Mammary epithelial cell (primary cell): Measurements from ENCODE around the gene UBE2G1.

Experiments used
- EZH2 ChIP-seq: IDR thresholded peaks from 2 replicates; pipeline ENCODE4 v1.6.1; 2012; ENCODE audit warnings: low read length, inconsistent platforms, borderline replicate concordance
- TF ChIP-seq, protein P1 (sequence below), 2 donors: IDR thresholded peaks in 1 of 2; conservative IDR thresholded peaks in 1 of 2; 2 replicates each; pipeline ENCODE4 v1.5.1; 2011 to 2012; ENCODE audit warnings: inconsistent platforms in 2 of 2, low read length in 2 of 2, mild to moderate bottlenecking in 2 of 2, control low read depth in 1 of 2, low read depth in 1 of 2; ENCODE audit not compliant: insufficient read depth in 1 of 2; ENCODE audit errors: extremely low read depth in 1 of 2

DNA sequence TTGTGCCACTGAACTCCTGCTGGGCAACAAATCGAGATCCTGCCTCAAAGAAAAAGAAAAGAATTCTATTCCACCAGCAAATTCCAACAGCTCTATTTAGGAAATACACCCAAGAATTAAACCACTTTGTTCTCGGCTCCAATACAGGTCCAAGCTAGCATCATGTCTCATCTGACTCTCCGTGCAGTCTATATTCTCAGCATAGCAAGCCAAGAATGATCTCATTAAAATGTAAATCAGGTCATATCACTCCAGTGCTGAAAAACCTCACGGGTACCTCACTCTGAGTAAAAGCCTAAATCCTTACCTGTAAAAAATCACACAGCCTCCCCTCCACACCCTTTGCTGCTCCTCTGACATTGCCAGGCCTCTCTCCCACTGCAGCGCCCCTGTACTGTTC lies 23.9 kb downstream of the UBE2G1 start:
- TF ChIP-seq, protein P1, sequence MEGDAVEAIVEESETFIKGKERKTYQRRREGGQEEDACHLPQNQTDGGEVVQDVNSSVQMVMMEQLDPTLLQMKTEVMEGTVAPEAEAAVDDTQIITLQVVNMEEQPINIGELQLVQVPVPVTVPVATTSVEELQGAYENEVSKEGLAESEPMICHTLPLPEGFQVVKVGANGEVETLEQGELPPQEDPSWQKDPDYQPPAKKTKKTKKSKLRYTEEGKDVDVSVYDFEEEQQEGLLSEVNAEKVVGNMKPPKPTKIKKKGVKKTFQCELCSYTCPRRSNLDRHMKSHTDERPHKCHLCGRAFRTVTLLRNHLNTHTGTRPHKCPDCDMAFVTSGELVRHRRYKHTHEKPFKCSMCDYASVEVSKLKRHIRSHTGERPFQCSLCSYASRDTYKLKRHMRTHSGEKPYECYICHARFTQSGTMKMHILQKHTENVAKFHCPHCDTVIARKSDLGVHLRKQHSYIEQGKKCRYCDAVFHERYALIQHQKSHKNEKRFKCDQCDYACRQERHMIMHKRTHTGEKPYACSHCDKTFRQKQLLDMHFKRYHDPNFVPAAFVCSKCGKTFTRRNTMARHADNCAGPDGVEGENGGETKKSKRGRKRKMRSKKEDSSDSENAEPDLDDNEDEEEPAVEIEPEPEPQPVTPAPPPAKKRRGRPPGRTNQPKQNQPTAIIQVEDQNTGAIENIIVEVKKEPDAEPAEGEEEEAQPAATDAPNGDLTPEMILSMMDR (conservative IDR thresholded peaks at IDR 0.05 in 1 of 2, IDR thresholded peaks at IDR 0.05 in 1 of 2; ENCODE audit: extremely low read depth in 1 of 2, insufficient read depth in 1 of 2, low read depth in 1 of 2, low read length in 2 of 2): no peak
- no peak for TF ChIP-seq EZH2
